Stimulated activated naive CD8-positive, alpha-beta T cell treated with anti-CD3 and anti-CD28 coated beads, Interleukin-15, Interleukin-2, amounts not matched to agents 100 ng/mL and 50 ng/mL, for 24 hours (primary cell): ENCODE data around the gene DSP.

ENCODE experiments used
- H3K27ac Mint-ChIP-seq: one replicate; pipeline ENCODE4 v1.8.0; 2021; ENCODE audit warnings: mild to moderate bottlenecking, mixed read lengths
- H3K27me3 Mint-ChIP-seq: one replicate; pipeline ENCODE4 v1.8.0; 2021; ENCODE audit warnings: mixed read lengths
- H3K36me3 Mint-ChIP-seq: one replicate; pipeline ENCODE4 v1.8.0; 2021; ENCODE audit warnings: low read depth, mixed read lengths
- H3K4me1 Mint-ChIP-seq: one replicate; pipeline ENCODE4 v1.8.0; 2021; ENCODE audit warnings: low read depth, mixed read lengths
- H3K4me3 Mint-ChIP-seq: one replicate; pipeline ENCODE4 v1.8.0; 2021; ENCODE audit warnings: mild to moderate bottlenecking, mixed read lengths
- H3K9me3 Mint-ChIP-seq: one replicate; pipeline ENCODE4 v1.8.0; 2021; ENCODE audit warnings: mixed read lengths

The DSP gene, protein sequence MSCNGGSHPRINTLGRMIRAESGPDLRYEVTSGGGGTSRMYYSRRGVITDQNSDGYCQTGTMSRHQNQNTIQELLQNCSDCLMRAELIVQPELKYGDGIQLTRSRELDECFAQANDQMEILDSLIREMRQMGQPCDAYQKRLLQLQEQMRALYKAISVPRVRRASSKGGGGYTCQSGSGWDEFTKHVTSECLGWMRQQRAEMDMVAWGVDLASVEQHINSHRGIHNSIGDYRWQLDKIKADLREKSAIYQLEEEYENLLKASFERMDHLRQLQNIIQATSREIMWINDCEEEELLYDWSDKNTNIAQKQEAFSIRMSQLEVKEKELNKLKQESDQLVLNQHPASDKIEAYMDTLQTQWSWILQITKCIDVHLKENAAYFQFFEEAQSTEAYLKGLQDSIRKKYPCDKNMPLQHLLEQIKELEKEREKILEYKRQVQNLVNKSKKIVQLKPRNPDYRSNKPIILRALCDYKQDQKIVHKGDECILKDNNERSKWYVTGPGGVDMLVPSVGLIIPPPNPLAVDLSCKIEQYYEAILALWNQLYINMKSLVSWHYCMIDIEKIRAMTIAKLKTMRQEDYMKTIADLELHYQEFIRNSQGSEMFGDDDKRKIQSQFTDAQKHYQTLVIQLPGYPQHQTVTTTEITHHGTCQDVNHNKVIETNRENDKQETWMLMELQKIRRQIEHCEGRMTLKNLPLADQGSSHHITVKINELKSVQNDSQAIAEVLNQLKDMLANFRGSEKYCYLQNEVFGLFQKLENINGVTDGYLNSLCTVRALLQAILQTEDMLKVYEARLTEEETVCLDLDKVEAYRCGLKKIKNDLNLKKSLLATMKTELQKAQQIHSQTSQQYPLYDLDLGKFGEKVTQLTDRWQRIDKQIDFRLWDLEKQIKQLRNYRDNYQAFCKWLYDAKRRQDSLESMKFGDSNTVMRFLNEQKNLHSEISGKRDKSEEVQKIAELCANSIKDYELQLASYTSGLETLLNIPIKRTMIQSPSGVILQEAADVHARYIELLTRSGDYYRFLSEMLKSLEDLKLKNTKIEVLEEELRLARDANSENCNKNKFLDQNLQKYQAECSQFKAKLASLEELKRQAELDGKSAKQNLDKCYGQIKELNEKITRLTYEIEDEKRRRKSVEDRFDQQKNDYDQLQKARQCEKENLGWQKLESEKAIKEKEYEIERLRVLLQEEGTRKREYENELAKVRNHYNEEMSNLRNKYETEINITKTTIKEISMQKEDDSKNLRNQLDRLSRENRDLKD (N-terminal part only)

DNA sequence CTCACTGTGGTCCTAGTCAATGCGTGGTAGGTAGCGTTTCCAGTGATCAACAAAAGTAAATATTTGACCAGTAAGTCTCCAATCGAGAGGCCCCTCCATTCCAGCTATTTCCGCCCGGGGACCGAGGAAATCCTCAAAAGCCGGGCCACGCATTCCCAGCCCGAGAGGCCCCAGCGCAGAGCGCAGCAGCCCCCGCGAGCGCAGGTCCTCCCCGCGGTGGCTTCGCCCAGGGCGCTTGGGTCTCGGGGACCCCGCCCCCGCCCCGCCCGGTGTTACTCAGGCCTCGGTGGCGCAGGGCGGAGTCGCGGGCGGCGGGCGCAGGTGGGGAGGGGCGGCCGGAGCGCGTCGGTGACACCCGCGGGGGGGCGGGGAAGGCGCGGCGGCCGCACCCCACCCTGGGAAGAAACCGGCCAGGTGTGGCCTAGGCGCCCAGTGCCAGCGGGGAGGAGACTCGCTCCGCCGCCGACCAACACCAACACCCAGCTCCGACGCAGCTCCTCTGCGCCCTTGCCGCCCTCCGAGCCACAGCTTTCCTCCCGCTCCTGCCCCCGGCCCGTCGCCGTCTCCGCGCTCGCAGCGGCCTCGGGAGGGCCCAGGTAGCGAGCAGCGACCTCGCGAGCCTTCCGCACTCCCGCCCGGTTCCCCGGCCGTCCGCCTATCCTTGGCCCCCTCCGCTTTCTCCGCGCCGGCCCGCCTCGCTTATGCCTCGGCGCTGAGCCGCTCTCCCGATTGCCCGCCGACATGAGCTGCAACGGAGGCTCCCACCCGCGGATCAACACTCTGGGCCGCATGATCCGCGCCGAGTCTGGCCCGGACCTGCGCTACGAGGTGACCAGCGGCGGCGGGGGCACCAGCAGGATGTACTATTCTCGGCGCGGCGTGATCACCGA, at the start of gene DSP:
Gene DSP, plus strand, starts transcription at position 497 of the 890 bp plus-strand sequence. Its CDS starts 245 bp downstream, at position 742.
- Mint-ChIP-seq H3K27me3 (peaks cover 76% of the 10 kb centered on the region), H3K9me3 (no peaks in the 10 kb centered on the region), H3K27ac (no peak within 1 kb of the TSS)

DNA sequence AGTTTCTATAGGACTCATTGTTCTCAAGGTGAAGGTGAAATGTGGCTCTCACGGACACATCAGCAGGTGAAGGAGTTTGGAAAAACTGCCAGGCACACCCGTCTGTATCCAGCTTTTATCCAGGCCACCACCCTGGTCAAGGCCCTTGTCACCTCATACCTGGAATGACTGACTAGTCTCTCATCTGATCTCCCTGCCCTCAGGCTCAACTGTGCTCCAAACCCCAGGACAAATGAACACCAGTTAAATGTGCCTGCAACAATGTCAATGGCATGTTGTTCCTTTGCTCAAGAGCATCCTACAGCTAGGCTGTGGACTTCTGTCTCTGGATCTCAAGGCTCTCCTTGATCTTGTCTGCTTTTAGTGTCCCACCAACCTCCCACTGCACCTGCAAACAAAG, 47.6 kb upstream of the DSP start:
- Mint-ChIP-seq H3K27me3 (peaks cover 30% of the 10 kb centered on the region), H3K9me3 (no peaks in the 10 kb centered on the region), H3K4me1 (no peaks in the 10 kb centered on the region), H3K36me3 (no peaks in the 10 kb centered on the region), H3K4me3 (no peak overlapping the region), H3K27ac (no peak overlapping the region)

More for the DNA sequence above, at the start of gene DSP:
- H3K4me1 Mint-ChIP-seq = peaks cover 15% of the 10 kb centered on the region
- peak within 1 kb of the TSS; percentile 75 for H3K4me3 Mint-ChIP-seq
- H3K36me3 Mint-ChIP-seq = no peaks in the 10 kb centered on the region

DNA sequence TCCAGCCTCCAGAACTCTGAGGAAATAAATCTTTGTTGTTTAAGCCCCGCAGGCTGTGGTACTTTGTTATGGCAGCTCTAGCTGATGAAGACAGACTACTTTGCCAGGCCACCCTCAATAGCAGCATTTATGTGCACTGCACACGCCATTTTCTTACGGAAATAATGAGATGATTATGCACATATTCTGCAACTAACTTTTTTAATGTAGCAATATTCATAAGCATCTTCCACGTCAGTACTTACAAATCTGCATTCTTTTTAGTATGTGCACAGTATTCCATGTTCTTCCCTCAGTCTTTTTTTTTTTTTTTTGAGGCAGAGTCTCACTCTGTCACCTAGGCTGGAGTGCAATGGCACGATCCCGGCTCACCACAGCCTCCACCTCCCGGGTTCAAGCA, 46.8 kb upstream of the DSP start:
- Mint-ChIP-seq H3K27ac (no peak overlapping the region), H3K4me3 (no peak overlapping the region), H3K36me3 (no peaks in the 10 kb centered on the region), H3K9me3 (no peaks in the 10 kb centered on the region), H3K27me3 (peaks cover 34% of the 10 kb centered on the region), H3K4me1 (no peaks in the 10 kb centered on the region)

DNA sequence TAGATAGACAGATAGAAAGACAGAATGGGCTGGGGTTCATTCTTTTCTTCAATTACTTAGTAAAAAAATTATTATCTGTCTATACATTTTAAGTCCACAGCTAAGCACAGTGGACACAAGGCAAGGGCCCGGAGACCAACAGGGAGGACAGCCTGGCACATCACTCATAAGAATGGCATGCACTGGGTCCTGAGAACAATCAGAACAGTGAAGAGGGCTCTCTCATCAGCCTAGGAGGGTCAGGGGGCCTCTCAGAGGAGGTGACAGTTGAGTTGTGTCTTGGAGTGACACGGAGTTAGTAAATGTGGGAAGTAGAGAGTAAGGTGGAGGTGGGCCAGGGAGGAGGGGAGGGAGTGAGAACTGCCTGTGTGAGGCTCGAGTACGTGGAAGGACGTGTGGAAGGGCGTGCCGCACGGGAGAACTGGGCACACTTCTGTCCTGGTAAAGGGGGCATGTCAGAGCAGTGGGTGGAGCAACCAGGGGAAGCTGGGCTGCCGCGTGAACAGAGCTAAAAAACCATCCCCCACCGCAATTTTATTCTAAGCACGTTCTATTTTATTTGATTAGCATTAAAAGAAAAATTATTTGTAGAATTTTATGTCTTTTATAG, 45.1 kb upstream of the DSP start:
- H3K27ac Mint-ChIP-seq = no peak overlapping the region
- H3K4me3 Mint-ChIP-seq = no peak overlapping the region
- H3K27me3 Mint-ChIP-seq = peaks cover 39% of the 10 kb centered on the region
- no peaks in the 10 kb centered on the region for H3K36me3 Mint-ChIP-seq
- no peaks in the 10 kb centered on the region for H3K4me1 Mint-ChIP-seq
- no peaks in the 10 kb centered on the region for H3K9me3 Mint-ChIP-seq

DNA sequence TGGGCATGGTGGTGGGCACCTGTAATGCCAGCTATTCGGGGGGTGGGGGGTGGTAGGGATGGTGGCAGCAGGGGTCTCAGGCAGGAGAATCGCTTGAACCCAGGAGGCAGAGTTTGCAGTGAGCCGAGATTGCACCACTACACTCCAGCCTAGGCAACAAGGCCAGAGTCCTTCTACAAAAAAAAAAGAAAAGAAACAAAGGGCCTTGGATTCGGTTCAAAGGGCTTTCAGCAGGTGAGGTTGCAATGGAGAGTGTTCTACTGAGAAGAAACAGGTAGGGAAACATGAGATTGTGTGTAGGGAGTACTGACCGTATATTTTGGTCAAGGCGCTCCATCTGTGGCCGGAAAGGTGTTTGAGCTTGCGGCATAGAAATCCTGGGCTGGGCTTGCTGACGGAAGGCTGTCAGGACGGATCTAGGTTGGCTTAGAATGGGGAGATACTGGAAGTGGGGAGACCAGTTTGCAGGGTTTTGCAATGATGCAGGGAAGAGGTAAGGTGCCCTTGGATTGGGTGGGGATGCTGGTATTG, 40.7 kb upstream of the DSP start:
- no peaks in the 10 kb centered on the region for H3K9me3 Mint-ChIP-seq
- no peaks in the 10 kb centered on the region for H3K36me3 Mint-ChIP-seq
- H3K4me1 Mint-ChIP-seq = peaks cover 6% of the 10 kb centered on the region
- no peak overlapping the region for H3K4me3 Mint-ChIP-seq
- H3K27ac Mint-ChIP-seq = no peak overlapping the region
- peaks cover 11% of the 10 kb centered on the region for H3K27me3 Mint-ChIP-seq

DNA sequence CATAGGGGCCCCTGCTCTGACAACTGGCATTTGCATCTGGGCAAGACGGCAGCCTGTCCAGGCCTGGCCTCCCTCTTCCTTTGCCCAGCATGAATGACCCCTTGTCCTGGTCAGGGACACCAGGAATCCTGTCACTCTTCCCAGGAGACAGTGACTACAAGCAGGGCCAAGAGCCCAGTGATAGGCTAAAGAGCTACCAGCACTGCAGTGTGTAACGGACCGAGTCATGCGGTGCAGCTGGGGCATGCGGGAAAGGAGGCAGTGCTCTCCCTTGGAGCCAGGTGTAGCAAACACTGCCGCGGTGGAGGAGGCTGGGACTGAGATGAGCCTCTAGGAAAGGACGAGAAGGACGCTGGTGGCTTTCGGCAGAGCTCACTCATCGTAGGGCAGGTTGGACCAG, 38.7 kb upstream of the DSP start:
- Mint-ChIP-seq H3K4me3 (no peak overlapping the region), H3K27ac (no peak overlapping the region), H3K9me3 (no peaks in the 10 kb centered on the region), H3K36me3 (no peaks in the 10 kb centered on the region), H3K4me1 (peaks cover 6% of the 10 kb centered on the region), H3K27me3 (peaks cover 11% of the 10 kb centered on the region)

DNA sequence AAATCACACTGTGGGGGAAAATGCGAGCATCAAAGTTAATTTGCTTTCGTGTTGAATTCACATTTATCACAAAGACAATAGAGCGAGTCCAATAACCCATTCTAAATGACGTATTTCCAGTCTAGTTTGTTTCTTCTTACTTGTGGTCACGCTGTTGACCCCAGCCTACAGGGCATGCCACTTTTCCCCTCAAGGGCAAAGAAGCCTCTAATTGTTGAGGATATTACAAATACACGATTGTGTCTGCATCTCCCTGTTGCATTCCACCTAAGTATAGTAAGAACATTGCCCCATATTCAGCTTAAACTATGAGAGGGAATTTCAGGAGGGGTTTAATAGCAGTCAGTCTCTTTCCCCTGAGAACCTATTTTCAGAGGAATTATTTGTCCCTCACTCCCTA, 37.4 kb upstream of the DSP start:
- Mint-ChIP-seq H3K27me3 (peaks cover 9% of the 10 kb centered on the region), H3K9me3 (no peaks in the 10 kb centered on the region), H3K27ac (no peak overlapping the region), H3K36me3 (no peaks in the 10 kb centered on the region), H3K4me1 (peaks cover 6% of the 10 kb centered on the region), H3K4me3 (no peak overlapping the region)

DNA sequence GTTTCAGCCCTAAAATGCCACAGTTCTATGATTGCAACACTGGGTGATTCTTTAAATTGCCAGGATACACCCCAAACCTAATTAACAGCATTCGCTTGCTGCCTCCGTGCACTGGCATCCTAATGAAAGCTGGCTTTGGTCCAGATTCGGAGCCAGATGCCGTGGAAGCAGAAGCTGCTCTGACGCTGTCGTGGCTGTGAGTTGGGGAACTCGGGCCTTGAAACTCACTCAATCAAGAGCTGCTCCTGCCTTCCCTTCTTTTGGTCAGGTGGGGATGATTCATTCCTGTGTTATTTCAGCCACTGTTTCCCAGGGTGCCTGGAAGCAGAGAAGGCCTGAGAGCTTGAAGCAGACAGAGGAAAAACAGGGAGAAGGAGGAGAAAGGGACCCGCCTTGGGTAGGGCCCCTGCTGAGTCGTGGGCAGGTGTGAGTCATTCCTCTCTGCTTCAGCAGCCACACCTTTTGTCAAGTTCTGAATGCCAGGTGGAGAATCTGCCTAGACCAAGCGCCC, 36.2 kb upstream of the DSP start:
- no peaks in the 10 kb centered on the region for H3K9me3 Mint-ChIP-seq
- H3K27ac Mint-ChIP-seq = no peak overlapping the region
- H3K4me3 Mint-ChIP-seq = no peak overlapping the region
- peaks cover 6% of the 10 kb centered on the region for H3K27me3 Mint-ChIP-seq
- H3K4me1 Mint-ChIP-seq = peaks cover 6% of the 10 kb centered on the region
- no peaks in the 10 kb centered on the region for H3K36me3 Mint-ChIP-seq

DNA sequence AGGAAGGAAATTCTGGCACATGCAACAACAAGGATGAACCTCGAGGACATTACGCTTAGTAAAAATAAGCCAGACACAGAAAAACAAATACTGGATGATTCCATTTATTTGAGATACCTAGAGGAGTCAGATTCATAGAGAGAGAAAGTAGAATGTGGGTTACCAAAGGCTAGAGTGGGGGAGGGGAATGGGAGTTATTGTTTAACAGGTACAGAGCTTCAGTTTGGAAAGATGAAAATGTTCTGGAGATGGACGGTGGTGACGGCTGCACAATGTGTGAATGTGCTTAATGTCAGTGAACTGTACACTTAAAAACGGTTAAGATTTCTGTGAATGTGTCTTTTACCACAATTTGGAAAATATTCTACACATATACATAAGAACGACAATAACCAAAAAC, 33.9 kb upstream of the DSP start:
- Mint-ChIP-seq H3K4me3 (no peak overlapping the region), H3K27me3 (peaks cover 14% of the 10 kb centered on the region), H3K36me3 (no peaks in the 10 kb centered on the region), H3K27ac (no peak overlapping the region), H3K9me3 (no peaks in the 10 kb centered on the region), H3K4me1 (peaks cover 6% of the 10 kb centered on the region)

DNA sequence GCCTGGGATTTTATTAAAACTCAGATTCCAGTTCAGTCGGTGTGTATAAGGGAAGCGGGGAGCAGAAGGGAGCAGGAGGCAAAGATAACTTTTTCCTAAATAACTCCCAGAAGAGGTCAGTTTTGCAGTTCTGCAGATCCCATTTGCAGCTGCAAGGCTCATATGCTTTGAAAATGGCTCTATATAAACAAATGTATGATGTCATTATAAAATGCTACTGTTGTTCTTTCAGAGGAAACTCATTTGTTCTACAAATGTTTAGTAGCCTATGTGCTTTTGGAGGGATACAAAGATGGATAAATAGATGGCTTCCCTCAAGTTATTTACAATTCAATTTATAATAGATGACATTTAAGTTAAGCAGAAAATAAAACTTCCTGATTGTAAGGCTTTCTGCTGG, 29.2 kb upstream of the DSP start:
- Mint-ChIP-seq H3K4me1 (no peaks in the 10 kb centered on the region), H3K9me3 (no peaks in the 10 kb centered on the region), H3K27ac (no peak overlapping the region), H3K36me3 (no peaks in the 10 kb centered on the region), H3K27me3 (peaks cover 25% of the 10 kb centered on the region), H3K4me3 (no peak overlapping the region)

DNA sequence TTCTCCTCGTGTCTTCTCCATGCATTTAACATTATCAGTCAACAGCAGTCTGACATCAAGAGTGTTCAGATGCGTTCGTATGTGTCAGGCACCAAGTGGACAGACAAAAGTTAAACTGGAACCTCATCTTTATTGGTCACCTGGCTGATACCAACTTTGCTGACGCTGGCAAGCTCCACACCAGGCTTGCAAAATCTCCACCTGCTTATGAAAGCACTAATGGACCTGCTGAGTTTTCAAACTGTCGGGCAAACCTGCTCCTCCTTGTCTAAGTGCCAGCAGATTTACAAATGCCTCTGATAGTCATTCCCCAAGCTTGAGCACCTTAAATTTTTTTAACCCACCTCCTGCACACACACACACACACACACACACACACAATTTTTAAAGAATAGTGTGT, 27.9 kb upstream of the DSP start:
- H3K9me3 Mint-ChIP-seq = no peaks in the 10 kb centered on the region
- H3K27ac Mint-ChIP-seq = no peak overlapping the region
- no peaks in the 10 kb centered on the region for H3K4me1 Mint-ChIP-seq
- H3K4me3 Mint-ChIP-seq = no peak overlapping the region
- peaks cover 25% of the 10 kb centered on the region for H3K27me3 Mint-ChIP-seq
- H3K36me3 Mint-ChIP-seq = no peaks in the 10 kb centered on the region

DNA sequence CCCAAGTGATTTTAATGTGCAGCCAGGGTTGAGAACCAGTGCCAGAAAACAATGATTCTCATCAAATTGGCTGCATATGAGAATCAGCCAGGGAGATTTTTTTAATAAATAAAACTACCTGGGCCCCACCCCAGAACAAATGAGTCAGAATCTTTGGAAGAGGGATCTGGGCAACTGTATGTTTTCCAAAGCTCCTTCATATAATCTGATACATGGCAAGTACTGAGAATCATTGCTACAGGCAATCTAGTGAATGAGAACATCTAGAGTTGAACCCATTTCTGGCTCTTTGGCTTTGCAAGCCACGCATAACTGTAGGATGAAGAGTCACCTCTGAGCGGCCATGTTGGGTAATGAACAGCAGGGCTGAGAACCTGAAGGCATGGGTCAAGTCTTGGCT, 26.1 kb upstream of the DSP start:
- H3K4me1 Mint-ChIP-seq = no peaks in the 10 kb centered on the region
- H3K27me3 Mint-ChIP-seq = peaks cover 25% of the 10 kb centered on the region
- no peaks in the 10 kb centered on the region for H3K36me3 Mint-ChIP-seq
- H3K27ac Mint-ChIP-seq = no peak overlapping the region
- no peak overlapping the region for H3K4me3 Mint-ChIP-seq
- H3K9me3 Mint-ChIP-seq = no peaks in the 10 kb centered on the region

DNA sequence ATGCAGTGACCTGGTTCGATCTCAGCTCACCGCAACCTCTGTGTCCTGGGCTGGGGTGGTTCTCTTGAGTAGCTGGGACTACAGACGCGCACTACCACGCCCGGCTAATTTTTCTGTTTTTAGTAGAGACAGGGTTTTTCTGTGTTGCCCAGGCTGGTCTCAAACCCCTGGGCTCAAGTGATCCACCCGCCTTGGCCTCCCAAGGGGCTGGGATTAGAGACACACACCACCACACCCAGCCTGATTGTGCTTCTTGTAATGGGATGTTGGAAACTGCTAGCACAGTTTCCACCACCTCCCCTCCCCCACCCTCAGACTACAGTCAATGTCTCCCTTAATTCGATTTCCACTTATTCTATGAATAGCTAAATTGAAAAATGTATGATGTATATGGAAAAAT, 22.6 kb upstream of the DSP start:
- H3K27ac Mint-ChIP-seq = no peak overlapping the region
- H3K4me3 Mint-ChIP-seq = no peak overlapping the region
- H3K36me3 Mint-ChIP-seq = no peaks in the 10 kb centered on the region
- H3K27me3 Mint-ChIP-seq = peaks cover 31% of the 10 kb centered on the region
- H3K9me3 Mint-ChIP-seq = no peaks in the 10 kb centered on the region
- H3K4me1 Mint-ChIP-seq = no peaks in the 10 kb centered on the region
